Measurements from ENCODE around the gene CLEC16A. TPM values are rescaled to one million over a fixed set of nuclear protein-coding genes. Genes with fewer than 3 reads are reported as not detected.

CLEC16A gene
- total and polyA plus RNA-seq, 9 of the 15 experiments (the other 6 are each of a cell fraction or from before 2014, with no cell fraction given) = 1.00 to 22.3 (median 10.0) TPM

DNA sequence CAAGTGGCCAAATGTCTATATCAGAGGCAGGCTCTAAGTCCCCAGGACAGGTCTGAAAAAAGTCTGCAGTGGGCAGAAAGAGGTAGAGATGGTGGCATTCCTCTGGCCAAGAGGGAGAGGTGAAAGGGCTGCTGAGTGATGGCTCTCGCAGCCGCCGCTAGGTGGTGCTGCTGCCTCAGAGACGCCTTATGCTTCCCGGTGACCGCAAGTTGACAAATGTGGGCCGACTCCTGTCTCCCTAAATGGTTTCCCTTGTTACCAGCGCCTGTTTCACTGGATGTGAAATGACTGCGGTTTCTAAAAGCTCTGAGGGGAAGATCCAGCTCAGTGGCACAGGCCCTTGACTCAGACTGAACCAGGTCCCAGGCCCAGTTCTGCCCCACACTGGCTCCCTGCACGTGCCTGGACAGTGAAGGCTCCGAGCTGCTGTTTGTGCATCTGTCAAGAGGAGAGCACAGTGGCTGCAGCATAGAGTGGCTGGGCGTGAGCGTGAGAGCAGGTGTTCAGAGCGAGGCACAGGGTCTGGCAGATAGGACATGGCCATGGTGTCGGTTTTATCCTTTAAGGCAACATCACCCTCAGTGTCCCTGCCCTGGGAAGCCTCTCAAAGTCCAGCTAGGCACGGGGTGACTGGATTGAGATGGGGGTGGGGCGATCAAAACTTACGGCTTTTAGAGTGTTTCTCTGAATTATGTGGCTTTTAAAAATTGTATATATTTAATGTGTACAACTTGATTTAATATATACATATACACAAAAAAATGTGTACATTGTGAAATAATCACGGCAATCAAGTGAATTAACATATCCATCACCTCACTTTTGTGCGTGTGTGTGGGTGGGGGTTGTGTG, 19.9 kb downstream of the CLEC16A start (continued):
- TF ChIP-seq RREB1 (CRISPR knock-in tag; IDR thresholded peaks at IDR 0.05) = no peak
- TF ChIP-seq IFI16 (CRISPR knock-in tag; IDR thresholded peaks at IDR 0.05) = no peak
- no peak for TF ChIP-seq ZNF217 (CRISPR knock-in tag; IDR thresholded peaks at IDR 0.05)
- no peak for TF ChIP-seq STAT6 (CRISPR knock-in tag; IDR thresholded peaks at IDR 0.05)
- TF ChIP-seq SAP30 (IDR thresholded peaks at IDR 0.05; ENCODE audit: borderline replicate concordance, insufficient read depth, low read depth, low read length, poor library complexity, severe bottlenecking) = no peak
- TF ChIP-seq GATA2 (CRISPR knock-in tag; IDR thresholded peaks at IDR 0.05) = no peak
- TF ChIP-seq GTF2A2 (tag; IDR thresholded peaks at IDR 0.05) = no peak
- TF ChIP-seq MNT (conservative IDR thresholded peaks at IDR 0.05) = no peak; a peak in 1 of 4 replicates
- TF ChIP-seq DDX20 (tag; IDR thresholded peaks at IDR 0.05; ENCODE audit: low read depth) = no peak
- TF ChIP-seq SIRT6 (IDR thresholded peaks at IDR 0.05; ENCODE audit: low read depth, low read length) = no peak
- 0 out of 2 replicates have a peak, but pooled peaks have one; percentile 16 for TF ChIP-seq SOX6 (IDR thresholded peaks at IDR 0.05)
- 0 out of 2 replicates have a peak, but pooled peaks have one; percentile 48 for TF ChIP-seq MYC (IDR thresholded peaks at IDR 0.05; ENCODE audit: low read depth, low read length)
- no peak for TF ChIP-seq MYC (CRISPR knock-in tag; IDR thresholded peaks at IDR 0.05; ENCODE audit: borderline replicate concordance, low read depth)
- peak; percentile 99 for TF ChIP-seq STAG1 (CRISPR knock-in tag; IDR thresholded peaks at IDR 0.05; ENCODE audit: borderline replicate concordance)
- TF ChIP-seq CREB3 (tag; conservative IDR thresholded peaks at IDR 0.05; ENCODE audit: low read depth) = no peak

Data from K562 (cell line).